Measurements from ENCODE around the gene THSD7B.

DNA sequence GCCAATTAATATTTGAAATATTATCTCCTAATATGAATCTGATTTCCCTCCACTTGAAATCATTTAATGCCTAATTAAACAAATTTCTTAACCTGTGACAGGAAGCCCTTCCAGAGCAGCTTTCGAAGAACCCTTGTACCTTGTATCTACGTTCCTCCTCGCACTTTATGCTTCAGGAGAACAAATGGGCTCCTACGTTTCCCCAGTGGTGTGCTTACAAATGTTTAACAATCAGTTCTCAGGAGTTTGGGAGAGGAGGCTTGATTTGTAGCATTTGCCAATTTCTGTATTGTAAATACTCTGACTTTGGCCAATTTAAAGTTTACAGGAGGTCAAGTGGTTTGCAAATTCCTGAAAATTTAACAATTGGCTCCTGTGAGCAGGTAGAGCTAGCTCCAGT, 327.8 kb downstream of the THSD7B start:
- TF ChIP-seq, protein P1, sequence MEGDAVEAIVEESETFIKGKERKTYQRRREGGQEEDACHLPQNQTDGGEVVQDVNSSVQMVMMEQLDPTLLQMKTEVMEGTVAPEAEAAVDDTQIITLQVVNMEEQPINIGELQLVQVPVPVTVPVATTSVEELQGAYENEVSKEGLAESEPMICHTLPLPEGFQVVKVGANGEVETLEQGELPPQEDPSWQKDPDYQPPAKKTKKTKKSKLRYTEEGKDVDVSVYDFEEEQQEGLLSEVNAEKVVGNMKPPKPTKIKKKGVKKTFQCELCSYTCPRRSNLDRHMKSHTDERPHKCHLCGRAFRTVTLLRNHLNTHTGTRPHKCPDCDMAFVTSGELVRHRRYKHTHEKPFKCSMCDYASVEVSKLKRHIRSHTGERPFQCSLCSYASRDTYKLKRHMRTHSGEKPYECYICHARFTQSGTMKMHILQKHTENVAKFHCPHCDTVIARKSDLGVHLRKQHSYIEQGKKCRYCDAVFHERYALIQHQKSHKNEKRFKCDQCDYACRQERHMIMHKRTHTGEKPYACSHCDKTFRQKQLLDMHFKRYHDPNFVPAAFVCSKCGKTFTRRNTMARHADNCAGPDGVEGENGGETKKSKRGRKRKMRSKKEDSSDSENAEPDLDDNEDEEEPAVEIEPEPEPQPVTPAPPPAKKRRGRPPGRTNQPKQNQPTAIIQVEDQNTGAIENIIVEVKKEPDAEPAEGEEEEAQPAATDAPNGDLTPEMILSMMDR (IDR thresholded peaks at IDR 0.05): no peak
- no peak for TF ChIP-seq POLR2A (IDR thresholded peaks at IDR 0.05)

Measured in Peyer's patch (tissue), 4 donors.